Cardiac ventricle fibroblast (primary cell): ENCODE results near the gene RASA2. TPM values are rescaled to one million over a fixed set of nuclear protein-coding genes. Genes with fewer than 3 reads are reported as not detected.

Experiments
- total RNA-seq: library from RNA; depleted of rRNA; stranded (reverse); fragments of >200 nt; gene quantifications from 2 replicates; pipeline ENCODE4 v1.2.3, GENCODE V29; 2015

RASA2 gene, protein sequence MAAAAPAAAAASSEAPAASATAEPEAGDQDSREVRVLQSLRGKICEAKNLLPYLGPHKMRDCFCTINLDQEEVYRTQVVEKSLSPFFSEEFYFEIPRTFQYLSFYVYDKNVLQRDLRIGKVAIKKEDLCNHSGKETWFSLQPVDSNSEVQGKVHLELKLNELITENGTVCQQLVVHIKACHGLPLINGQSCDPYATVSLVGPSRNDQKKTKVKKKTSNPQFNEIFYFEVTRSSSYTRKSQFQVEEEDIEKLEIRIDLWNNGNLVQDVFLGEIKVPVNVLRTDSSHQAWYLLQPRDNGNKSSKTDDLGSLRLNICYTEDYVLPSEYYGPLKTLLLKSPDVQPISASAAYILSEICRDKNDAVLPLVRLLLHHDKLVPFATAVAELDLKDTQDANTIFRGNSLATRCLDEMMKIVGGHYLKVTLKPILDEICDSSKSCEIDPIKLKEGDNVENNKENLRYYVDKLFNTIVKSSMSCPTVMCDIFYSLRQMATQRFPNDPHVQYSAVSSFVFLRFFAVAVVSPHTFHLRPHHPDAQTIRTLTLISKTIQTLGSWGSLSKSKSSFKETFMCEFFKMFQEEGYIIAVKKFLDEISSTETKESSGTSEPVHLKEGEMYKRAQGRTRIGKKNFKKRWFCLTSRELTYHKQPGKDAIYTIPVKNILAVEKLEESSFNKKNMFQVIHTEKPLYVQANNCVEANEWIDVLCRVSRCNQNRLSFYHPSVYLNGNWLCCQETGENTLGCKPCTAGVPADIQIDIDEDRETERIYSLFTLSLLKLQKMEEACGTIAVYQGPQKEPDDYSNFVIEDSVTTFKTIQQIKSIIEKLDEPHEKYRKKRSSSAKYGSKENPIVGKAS
- 7.3 and 21.8 TPM in 2 replicates for total RNA-seq

DNA sequence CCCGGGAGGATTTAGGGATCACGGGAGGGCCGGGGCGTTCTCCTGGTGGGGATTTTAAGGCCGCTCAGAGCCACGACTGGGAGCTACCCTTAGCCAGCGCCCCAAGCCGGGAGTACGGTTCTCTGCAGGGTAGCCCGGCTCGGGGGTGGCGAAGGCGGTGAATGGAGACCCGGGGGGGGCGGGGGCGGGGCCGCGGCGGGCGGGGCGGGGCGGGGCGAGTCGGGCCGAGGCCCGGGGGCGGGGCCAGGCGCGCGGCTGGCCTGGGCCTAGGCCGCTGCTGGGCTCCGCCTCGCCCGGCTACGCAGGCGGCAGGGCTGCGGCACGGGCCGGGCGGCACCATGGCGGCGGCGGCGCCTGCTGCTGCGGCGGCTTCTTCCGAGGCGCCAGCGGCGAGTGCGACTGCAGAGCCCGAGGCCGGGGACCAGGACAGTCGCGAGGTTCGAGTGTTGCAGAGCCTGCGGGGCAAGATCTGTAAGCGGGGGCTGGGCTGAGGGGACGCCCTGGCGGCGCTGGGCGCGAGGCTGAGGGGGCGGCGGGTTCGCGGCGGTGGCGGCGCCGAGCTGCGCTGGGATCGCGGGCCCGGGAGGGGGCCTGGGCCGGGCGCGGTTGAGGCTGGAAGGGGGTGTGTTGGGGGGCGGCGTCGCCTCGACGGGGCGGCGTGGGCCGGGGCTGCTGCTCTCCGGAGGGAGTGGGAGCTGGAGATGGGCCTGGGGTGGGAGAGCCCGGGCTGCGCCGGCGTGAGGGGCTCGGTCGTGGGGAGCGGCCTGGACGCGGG, at the start of gene RASA2:
Gene RASA2, plus strand, starts transcription at position 282 of the 775 bp plus-strand sequence. Its CDS starts 57 bp downstream, at position 339.

Other genes starting within 250 kb of the RASA2 start
- gene ZBTB38, start 118.5 kb upstream of the RASA2 start, total RNA-seq: 74.1 and 96.4 TPM in 2 replicates